Stomach (tissue), 4 donors: ENCODE data around the gene IL2RA.

Experiments used
- EP300 ChIP-seq: sonication (generic); formaldehyde crosslinking; IDR thresholded peaks from one replicate; pipeline ENCODE4 v1.6.1; 2017; ENCODE audit warnings: antibody characterized with exemption
- POLR2A ChIP-seq, 4 donors: fragments of 450-650 bp; IDR thresholded peaks; one replicate each; pipeline ENCODE4 v1.6.1; 2016; ENCODE audit warnings: antibody characterized with exemption in 4 of 4, control low read depth in 2 of 4, mild to moderate bottlenecking in 1 of 4, moderate library complexity in 1 of 4
- TF ChIP-seq, protein P1 (sequence below), 7 experiments: fragments of 450-650 bp in 4 of 7; fragments of 200-600 bp in 3 of 7; sonication (generic) in 3 of 7; IDR thresholded peaks; one replicate each; pipeline ENCODE4 v1.5.1; 2016 to 2019; ENCODE audit warnings: antibody characterized with exemption in 7 of 7, control low read depth in 2 of 7, mild to moderate bottlenecking in 1 of 7

- TF ChIP-seq, protein P1, sequence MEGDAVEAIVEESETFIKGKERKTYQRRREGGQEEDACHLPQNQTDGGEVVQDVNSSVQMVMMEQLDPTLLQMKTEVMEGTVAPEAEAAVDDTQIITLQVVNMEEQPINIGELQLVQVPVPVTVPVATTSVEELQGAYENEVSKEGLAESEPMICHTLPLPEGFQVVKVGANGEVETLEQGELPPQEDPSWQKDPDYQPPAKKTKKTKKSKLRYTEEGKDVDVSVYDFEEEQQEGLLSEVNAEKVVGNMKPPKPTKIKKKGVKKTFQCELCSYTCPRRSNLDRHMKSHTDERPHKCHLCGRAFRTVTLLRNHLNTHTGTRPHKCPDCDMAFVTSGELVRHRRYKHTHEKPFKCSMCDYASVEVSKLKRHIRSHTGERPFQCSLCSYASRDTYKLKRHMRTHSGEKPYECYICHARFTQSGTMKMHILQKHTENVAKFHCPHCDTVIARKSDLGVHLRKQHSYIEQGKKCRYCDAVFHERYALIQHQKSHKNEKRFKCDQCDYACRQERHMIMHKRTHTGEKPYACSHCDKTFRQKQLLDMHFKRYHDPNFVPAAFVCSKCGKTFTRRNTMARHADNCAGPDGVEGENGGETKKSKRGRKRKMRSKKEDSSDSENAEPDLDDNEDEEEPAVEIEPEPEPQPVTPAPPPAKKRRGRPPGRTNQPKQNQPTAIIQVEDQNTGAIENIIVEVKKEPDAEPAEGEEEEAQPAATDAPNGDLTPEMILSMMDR (IDR thresholded peaks at IDR 0.05): no peak
- no peak for TF ChIP-seq POLR2A (IDR thresholded peaks at IDR 0.05)
- no peak for TF ChIP-seq EP300
Measured at GRCh38 chr10:6030940-6031339, 31.2 kb downstream of the IL2RA start.
